NOMO-1 treated with dmso at 0.1 percent for 144 hours (cell line): ENCODE measurements around the gene ANLN.
"Not testable (repeated sequence)": the region's sequence is repeated elsewhere in the genome, so short reads cannot be mapped to it uniquely, and the experiment has no call there.

Source experiments
- DNase-seq: peaks from one replicate; lab custom pipeline; 2025; ENCODE audit not compliant: unreplicated experiment; lab: John Stamatoyannopoulos, UW

The ANLN gene

DNA sequence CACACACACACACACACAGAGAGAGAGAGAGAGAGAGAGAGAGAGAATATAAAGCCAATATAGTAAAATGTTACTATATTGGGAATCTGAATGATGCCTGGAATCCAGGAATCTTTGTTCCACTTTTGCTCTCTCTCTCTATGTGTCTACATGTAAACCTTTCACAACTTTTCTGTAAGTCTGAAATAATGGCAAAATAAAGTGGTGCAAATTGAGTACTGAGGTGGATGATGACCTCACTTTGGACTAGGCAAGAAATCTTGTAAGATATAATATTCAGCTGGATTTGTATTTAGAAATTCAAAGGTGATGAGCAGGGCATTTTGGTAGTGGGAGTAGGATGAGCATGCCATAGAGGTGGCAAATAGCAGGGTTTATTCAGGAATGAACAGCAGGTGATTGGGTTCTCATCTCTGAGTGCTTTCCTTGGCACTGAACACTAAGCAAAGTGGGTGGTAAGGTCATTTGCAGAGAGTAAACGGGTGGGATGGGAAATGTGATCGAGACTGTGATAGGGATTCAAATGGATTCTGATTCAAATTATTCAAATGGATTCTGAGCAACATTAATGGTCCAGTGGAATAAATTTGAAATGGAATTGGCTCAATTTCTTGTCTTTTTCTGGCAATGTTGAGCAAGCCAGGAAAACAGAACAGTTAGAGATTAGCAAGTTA lies 9.7 kb upstream of the ANLN start:
- no peak for DNase-seq

DNA sequence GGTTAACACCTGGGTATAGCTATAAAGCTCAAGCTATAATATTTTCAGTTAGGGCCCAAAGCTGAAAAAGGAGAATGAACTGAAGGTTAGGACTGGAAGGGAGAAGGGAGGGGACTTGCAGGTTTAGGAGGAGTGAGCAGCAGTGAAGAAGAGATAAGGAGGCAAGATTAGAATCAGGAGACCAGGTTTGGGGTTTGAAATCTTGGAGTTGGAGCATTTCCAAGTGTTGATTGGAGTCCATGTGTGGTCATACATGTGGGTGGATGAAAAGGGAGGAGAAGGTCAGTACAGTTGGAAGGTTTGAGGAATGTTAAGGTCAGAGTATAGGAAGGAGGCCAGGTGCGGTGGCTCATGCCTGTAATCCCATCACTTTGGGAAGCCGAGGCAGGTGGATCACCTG lies 8.6 kb upstream of the ANLN start:
- no peak for DNase-seq

DNA sequence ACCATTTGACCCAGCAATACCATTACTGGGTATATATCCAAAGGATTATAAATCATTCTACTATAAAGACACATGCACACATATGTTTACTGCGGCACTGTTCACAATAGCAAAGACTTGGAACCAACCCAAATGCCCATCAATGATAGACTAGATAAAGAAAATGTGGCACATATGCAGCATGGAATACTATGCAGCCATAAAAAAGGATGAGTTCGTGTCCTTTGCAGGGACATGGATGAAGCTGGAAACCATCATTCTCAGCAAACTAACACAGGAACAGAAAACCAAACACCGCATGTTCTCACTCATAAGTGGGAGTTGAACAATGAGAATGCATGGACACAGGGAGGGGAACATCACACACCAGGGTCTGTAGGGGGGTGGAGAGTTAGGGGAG lies 6.4 kb upstream of the ANLN start:
- not testable (repeated sequence) for DNase-seq

DNA sequence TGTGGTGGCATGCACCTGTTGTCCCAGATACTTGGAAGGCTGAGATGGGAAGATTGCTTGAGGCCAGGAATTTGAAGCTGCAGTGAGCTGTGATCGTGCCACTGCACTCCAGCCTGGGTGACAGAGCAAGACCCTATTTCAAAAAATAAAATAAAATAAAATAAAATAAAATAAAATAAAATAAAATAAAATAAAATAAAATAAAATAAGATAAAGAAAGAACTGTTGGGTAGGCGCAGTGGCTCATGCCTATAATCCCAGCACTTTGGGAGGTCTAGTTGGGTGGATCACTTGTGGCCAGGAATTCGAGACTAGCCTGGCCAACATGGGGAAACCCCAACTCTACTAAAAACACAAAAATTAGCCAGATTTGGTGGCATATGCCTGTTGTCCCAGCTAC lies 4.0 kb upstream of the ANLN start:
- not testable (repeated sequence) for DNase-seq

DNA sequence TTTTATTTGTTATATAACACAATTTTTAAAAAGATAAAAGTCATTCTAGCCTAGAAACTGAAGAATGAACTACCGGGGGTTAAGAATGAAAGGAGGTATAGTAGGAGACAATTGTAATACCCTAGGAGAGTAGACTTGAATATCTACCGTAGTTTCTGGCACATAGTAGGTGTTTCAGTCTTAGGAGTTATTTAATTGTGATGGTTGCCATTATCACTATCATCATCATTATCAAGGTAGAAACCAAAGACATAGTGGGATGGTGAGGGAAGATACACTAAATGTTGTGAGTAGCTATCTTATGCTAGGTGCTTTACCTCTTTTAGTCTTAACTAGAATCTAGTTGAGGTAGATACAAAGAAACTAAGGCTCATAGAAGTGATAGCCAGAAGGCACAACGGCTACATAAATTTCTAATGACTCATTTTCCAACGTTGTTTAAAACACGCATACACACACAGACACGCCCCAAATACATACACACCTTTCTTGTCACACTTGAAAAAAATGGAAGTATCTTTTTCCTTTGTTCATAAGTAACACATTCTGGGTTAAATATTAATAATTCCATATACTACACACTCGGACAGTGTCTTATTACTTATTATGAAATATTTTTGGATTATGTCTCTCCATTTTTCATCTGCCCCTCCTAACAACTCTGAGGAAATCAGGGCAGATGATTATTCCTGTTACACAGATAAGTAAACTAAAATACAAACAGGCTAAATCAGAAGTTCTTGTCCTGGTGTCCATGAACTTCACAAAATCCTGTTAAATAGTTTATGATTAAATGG lies 2.0 kb upstream of the ANLN start:
- DNase-seq, result no peak

DNA sequence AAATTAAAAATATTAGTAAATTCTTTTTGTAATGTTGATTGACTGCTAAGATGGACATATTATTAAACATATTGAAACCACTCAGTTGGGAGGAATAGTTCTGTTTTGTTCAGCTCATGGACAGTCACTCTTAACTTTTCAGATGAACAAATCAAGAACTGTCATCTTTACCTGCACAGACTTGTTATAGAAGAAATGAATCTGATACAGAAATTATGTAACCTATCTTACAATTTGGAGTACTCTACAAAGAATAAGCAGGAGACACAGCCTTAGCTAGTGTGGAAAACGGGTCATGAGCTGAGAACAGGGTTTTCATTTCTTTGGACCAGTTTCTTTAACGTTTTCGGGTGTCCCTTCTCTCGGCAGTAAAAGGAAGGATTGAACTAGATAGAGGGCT lies 1.2 kb upstream of the ANLN start:
- no peak for DNase-seq

DNA sequence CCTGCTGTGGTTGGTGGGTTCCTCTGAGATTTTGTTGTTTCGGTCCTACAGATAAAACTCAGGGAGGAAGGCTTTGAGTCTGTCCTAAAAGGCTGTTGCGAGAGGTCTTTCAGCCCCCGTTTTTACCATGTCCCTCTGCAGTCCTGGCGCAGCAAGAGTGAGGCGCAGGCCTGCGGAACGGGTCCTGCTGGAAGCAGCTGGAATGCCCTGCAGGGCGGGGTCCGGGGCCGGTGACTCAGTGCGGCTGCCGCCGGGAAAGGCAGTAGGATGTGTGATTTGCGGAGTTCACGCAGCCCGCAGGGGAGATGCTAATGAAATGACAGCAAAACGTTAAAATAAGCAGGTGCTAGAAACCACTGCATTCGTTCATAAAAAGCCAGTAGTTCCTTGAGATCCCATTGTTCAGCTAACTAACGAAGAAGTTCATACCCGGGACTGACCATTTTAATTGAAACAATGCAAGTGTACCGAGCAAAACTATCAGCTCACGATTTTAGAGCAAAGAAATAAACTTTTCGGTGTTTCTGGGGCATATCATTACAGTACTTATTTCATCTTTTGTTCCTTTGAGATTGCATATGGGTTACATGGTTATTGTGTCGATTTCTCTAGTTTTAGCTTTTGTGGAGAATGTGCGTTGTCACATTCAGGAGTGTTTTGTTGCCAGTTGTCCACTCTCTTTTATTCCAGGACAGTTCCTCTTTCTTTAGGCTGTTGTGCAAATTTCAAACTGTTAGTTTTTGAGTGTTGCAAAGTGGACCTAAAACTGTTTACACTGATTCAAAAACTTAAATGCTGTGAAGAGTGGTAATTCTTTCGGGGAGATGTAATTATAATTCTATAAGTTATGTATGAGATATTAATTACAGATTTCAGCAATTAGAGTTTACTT lies 783 bp downstream of the ANLN start:
- peak; percentile 36 for DNase-seq

DNA sequence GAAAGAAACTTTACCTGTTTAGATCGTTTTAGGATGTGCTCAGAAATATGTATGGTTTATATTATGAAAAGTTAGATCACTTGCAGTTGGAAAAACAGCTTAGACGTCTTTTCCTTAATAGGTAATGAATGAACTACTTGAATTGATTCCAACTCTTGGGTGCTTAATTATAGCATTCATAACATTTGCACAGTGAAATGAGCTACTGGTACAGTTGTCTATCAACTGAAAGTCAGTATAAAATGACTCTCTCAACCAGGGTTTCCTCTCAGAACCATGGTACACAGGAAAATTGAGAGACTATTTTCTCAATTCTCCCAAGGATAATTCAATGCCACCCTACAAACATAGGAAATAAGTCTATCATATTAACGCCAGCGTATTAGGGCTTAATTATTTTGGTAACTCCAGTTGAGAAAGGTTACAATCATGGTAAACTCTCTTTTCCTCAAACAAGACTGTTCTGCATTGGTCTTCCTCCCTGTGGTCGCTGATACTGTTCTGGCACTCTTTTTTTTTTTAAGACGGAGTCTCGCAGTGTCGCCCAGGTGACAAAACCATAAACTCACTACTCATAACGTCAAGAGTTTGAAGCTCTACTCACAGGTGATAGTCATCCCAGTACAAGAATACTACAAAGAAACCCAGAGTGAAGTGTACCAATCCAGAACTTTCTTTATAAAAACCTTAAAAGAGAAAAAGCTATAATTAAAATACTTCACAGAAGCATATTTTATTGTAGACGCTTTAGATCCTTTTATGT lies 2.0 kb downstream of the ANLN start:
- DNase-seq, result peak; percentile 5

DNA sequence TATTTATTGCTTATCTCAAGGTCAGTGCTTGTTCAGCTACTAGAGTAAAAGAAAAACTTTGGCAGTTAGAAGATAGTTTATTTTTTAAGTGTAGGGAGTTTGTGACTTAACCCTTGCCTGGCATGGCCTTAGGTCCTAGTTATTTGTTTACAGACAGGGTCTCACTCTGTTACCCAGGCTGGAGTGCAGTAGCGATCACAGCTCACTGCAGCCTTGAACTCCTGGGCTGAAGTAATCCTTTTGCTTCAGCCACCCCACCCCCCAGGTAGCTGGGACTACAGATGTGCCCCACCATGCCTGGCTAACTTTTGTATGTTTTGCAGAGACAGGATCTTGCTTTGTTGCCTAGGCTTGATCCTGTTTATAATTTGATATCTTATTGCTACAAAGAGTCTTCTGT lies 4.2 kb downstream of the ANLN start:
- no peak for DNase-seq

DNA sequence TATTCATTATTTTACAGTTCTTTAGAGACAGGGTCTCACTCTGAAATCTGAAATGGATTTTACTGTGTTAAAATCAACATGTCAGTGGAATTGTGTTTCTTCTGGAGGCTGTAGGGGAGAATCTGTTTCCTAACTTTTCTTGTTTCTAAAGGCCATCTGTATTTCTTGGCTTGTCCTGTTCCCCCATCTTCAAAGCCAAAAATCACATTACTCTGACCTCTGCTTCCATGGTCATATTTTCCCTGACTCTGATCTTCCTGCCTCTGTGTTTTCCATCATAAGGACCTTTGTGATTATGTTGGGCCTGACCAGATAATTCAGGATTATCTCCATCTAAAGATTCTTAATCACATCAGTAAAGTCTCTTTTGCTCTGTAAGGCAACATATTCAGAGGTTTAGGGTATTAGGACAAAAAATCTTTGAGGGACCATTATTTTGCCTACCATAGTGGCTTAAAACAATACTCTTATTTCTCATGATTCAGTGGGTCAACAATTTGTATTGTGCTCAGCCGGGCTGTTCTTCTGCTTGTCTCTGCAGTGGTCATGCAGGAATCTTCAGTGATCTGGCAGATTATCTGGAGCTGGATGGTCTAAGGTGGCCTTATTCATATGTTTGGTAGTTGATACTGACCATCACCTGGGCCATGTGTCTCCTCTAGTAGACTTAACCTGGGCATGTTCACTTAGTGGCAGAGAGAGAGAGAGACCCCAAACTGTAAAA lies 5.7 kb downstream of the ANLN start:
- no peak for DNase-seq

DNA sequence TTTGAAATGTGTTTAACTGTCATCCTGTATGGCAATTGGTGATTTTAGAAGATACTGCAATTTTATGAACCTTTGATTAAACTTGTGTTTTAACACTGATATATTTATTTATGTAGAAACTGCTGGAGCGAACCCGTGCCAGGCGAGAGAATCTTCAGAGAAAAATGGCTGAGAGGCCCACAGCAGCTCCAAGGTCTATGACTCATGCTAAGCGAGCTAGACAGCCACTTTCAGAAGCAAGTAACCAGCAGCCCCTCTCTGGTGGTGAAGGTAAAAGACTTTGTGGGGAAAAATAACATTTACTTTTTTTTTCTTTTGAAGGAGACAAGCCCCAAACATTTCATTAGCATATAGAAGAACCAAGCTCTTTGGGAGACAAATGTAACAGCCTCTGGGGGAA lies 6.5 kb downstream of the ANLN start:
- DNase-seq, result no peak

DNA sequence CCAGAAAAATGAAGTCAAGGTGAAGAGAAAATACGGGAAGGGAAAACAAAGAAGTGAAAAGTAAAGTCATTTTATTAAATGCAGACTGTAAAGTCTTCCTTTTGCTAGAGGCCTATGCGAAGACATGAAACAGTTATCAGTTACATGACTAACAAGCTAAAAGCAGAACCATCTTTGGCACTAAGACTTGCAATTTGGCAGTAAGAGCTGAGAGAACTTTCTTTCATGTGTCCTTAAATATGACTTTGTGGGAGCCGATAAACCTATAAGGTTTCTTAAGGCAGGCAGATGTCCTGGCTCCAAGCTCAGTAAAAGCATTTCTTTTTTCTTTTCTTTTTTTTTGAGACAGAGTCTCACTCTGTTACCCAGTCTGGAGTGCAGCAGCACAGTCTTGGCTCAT lies 10.4 kb downstream of the ANLN start:
- DNase-seq, result peak; percentile 19

DNA sequence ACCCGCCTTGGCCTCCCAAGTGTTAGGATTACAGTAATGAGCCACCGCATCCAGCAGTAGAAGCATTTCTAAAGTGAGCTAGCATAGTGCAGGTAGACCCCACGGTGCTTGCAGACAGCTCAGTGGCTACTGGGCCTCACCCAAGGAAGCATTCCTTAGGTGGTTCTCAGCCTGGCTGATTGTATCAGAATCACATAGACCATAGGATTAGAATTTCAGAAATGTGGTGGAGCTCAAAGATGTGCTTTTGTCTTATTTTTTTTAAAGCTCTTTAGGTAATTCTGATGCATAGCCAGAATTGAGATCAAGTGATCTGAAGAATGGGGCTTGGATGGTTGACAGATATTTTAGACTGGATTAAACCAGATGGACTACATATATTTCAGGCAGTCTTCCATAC lies 10.9 kb downstream of the ANLN start:
- DNase-seq, result no peak

DNA sequence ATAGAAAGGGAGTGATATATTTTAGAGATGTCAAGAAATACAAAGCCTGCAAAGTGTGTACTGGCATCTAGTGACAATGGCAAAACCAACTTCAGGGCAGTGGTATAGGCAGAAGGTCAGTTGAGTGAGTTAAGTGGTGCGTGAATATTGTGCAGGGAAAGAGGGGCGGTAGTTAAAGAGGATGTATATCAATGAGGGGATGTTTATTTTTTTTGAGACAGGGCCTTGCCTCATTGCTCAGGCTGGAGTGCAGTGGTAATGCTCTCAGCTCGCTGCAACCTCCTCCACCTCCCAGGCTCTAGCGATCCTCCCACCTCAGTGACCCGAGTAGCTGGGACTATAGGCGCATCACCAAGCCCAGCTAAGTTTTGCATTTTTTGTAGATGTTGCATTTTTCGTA lies 13.8 kb downstream of the ANLN start:
- no peak for DNase-seq

DNA sequence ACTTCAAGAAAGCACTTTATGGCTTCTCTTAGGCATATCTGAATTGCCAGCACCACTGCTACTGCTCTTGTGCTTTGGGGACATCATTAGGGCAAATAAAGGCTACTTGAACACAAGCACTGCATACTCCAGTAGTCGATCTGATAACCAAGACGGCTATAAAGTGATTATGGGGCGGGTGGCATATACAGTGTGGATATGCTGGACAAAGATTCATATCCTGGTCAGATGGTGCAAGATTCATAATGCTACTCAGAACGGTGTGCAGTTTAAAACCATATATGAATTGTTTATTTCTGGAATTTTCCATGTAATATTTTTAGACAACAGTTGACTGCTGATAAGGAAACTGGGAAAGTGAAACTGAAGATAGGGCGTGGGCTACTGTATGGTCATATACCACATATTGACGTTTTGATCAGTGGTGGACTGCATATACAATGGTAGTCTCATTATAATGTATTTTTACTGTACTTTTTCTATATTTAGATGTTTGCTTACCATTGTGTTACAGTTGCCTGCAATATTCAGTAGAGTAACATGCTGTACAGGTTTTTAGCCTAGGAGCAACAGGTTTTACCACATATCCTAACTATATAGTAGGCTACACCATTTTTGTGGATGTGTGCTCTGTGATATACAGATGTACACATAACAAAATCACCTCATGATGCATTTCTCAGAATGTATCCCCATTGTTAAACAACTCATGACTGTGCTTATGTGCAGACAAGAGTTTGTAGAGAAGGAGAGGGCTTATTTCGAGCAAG lies 15.2 kb downstream of the ANLN start:
- DNase-seq, result no peak

DNA sequence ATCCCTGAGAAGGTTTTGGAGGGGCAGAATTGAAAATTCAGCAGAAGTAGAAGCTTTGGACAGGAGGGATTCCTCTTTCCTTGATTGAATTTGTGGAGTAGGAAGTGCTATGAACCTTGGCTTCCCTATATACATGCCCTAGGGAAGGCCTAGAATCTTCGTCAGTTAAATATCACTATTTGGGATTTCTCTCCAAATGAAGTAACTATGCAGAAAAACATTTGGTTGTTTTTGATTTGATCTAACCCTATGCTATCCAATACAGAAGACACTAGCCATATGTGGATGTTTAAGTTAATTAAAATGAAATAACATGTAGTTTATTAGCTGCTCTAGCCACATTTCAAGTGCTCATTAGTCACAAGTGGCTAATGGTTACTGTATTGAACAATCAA lies 15.7 kb downstream of the ANLN start:
- DNase-seq, result no peak

DNA sequence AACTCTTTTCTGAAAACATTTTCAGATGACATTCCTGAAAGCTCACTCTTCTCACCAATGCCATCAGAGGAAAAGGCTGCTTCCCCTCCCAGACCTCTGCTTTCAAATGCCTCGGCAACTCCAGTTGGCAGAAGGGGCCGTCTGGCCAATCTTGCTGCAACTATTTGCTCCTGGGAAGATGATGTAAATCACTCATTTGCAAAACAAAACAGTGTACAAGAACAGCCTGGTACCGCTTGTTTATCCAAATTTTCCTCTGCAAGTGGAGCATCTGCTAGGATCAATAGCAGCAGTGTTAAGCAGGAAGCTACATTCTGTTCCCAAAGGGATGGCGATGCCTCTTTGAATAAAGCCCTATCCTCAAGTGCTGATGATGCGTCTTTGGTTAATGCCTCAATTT lies 16.5 kb downstream of the ANLN start:
- no peak for DNase-seq

DNA sequence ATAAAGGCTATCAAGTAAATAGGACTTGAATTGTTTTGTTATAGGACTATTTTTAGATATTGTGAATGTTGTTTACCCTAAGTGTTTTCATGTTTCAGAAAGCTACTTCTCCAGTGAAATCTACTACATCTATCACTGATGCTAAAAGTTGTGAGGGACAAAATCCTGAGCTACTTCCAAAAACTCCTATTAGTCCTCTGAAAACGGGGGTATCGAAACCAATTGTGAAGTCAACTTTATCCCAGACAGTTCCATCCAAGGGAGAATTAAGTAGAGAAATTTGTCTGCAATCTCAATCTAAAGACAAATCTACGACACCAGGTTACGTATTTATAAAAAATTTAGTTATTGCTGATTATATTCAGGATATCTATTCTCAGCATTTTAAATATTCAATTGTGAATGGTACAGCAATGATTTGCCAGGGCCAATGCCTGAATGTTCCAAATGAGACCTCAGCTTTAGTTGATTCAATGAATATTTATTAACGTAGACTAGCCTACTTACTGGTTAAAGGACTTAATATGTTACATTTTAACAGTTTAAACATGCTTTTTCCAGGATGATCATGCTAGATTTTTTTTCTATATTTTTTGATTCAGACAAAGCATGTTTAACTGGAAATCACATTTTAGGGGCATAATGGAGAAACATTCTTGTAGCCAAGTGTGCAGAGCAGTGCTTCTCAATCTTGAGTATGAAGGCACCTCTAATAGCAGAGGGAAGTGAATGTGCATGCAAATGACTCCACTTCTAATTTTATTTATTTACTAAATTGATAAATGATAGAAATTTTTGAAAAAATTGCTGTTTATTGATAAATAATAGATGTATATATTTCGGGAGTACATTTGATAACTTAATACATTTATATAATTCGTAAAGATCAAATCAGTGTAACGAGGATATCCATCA lies 18.2 kb downstream of the ANLN start:
- no peak for DNase-seq

DNA sequence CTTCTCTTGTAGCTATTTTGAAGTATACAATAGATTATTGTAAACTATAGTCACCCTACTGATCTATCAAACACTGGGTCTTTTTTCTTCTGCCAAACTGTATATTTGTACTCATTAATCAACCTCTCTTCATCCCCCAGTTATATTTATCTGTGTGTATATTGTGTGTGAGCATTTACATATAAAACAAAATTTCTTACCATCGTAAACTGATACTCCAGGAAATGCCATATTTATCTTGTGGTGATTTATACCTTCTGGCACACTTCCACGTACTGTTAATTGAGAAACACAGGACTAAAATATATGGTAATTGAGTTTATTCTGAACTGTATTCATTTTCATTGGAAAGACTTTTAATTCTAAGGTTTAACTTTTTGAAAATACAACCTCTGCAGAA lies 18.9 kb downstream of the ANLN start:
- no peak for DNase-seq
